NCI-H1930 (cell line): ENCODE data around the gene MAFB.

Experiments
- DNase-seq, 2 experiments: peaks; one replicate each; lab custom pipeline; 2025; lab: John Stamatoyannopoulos, UW

MAFB gene

DNA sequence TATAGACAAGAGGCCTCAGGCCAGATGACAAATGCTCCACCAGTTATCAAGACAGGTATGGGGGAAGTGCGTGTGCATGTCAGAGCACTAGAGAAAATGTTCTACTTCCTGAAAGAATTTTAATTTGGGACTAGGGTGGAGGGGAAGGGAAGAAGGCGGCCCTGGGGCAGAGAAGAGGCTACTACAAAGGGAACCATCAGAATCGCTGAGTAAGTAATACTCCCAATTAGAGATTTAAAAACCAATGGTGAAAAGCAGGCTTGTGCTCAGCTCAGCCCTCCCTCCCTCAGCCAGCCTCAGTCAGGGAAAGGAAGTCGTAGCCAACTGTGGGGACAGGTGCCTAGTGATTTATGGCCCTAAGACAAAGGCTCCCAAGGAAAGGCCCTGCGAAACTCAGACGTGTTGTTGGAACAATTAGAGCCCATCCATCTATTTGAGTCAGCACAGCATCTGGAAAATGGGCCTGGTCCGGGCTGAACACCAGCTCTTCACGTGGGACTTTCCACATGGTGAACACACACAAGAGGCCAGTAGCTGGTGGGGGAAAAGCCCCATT lies 15.0 kb upstream of the MAFB start:
- no peak for DNase-seq

DNA sequence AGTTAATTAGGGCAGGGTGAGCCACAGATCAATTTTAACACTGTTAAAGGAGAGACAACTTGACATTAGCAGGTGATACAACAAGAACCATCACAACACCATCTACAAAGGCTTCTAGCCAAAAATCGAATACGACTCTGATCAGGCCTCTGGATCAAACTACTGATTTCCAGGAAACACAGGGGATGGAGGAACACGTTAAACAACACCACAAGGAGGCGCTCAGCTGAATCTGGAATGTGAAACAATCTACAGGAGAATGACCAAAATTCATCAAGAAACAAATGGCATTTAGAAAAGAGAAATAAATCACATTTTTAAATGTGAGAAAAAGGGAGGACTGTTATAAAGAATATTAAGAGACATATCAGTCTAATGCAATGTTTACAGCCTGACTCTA lies 13.5 kb upstream of the MAFB start:
- DNase-seq, result no peak

- DNase-seq, result no peak
Measured at GRCh38 chr20:40698744-40699143, 9.7 kb upstream of the MAFB start.

DNA sequence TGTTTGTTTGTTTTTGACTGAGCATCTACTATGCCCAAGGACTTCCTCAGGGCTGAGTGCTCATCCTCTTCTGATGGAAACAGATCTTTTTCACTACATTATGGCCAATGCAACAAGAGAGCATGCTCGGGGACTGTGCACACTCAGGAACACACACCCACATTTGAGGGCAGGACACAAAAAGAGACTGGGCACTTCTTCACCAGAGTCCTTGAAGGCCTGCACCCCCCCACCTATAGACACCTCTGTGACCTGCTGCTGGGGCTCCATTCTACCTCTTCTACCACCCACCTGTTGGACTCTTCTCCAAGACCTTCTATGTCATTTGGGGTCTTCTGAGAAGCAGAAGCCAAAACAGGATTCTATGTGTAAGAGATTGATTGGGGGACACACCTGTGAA lies 9.2 kb upstream of the MAFB start:
- no peak for DNase-seq

- no peak for DNase-seq
Measured at GRCh38 chr20:40697541-40697940, 8.5 kb upstream of the MAFB start.

- no peak for DNase-seq
Measured at GRCh38 chr20:40695214-40695613, 6.2 kb upstream of the MAFB start.

GRCh38 chr20:40694246-40694645 lies 5.2 kb upstream of the MAFB start:
- DNase-seq, result no peak

DNA sequence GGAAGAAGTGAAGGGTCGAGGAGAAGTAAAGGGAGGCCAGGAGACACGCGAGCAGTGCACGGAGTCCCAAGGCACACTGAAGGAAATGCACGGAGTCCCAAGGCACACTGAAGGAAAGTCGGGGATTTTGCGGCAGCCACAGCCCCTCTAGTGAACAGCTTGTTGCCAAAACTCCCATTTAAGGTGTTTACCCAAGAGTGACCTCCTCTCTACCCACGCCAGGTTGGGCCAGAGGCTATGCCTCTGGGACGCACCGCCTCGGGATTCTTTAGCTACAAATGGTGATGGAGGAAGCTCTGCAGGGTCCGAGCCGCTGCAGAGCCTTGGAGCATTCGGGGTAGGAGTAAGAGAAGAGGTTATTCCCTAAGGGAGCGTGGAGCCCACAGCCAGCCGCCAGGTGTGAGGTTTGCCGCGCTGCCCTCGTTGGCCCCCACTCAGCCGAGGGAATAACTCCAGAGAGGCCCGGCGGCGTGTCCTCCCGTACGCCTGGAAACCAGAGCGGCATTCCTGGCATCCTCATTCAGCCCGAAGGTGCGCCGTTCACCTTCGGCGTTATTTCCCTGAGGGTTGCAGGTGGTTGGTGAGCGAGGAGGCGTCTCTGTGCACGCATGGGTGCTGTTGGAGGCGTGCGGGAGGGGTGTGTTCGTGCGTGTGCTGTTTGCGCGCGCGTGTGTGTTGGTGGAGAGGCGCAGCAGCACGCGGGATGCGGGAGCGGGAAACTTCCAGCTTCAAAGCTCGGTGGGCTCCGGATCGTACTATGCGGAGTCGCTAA lies 3.4 kb upstream of the MAFB start:
- DNase-seq, result no peak

GRCh38 chr20:40691566-40692239 lies 2.7 kb upstream of the MAFB start:
- no peak for DNase-seq

DNA sequence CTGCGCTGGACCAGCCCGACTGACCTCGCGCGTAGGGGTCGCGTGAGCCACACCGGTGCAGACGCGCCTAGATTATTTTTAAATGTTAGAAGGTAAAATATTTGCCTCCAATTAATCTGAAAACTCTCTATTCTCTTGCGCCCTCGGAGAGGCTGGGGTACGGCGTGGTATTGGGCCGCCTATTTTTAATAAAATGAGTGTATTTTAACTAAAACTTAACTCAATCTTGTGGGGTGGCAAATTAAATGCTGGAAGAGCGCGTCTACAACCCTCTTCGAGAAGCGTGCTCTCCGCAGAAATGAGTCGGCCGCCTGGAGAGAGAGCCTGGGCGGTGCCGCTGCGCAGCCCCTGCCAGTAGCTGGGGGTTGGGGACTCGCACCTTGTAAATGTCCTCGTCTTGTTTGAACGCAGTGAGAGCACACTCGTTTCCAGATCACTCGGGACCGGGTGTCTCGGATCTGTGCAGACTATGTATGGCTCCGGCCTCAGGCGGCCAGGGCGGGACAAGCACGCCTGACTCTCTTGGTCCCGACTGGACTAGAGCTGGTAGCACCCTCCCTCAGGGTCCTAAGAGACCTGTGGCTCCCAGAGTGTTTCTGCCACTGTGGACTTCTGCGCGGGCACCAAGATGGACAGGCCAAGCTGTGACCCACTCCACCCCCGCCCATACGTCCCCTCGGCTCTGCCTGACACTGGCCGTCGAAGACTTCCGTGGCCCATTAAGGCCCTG lies 2.0 kb upstream of the MAFB start:
- no peak for DNase-seq

DNA sequence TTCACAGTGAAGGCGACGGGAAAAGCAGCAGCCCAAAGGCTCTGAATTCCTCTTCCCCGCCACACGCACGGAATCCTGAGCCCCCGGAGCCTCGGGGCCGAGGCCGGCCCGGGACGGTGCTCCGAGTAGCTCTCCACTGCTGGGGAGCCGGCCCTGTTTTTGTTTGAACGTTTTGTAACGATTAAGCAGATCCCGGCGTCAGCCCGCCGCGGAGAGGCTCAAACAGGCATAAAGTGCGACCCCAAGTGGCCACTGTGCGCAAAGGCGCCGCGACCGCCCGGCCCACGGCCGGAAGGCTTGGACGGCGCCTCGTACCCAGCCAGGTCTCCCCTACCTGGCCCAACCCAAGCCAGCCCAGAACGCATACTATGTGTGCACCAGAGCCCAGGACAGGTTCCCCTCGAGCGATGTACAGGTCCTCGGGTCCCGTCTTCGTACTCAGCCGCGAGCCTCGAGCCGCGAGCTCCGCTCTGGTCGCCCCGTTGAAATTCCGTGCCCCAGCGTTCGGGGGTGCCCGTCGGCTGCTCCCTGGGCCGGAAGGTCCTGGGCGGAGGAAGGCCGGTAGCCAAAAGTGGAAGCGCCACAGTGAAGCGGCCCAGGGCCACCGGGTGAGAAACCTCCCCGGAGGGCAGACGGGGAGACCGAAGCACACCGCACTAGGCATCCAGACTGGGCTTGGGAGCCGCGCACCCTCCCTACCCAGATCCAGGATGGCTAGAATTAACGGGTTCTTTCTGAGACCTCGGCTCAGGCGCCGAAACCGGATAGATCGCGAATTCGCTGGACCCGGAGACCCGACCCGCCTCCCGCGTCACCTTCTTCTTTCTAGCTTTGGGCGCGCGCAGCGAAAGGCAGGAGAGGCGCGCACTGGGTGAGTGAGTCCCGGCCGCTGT lies 1.2 kb upstream of the MAFB start:
- DNase-seq, result peak; percentile 61 to 67

GRCh38 chr20:40688129-40689099 lies 622 bp downstream of the MAFB start:
- no peak for DNase-seq

- no peak for DNase-seq
Measured at GRCh38 chr20:40687384-40688128, 1.5 kb downstream of the MAFB start.

DNA sequence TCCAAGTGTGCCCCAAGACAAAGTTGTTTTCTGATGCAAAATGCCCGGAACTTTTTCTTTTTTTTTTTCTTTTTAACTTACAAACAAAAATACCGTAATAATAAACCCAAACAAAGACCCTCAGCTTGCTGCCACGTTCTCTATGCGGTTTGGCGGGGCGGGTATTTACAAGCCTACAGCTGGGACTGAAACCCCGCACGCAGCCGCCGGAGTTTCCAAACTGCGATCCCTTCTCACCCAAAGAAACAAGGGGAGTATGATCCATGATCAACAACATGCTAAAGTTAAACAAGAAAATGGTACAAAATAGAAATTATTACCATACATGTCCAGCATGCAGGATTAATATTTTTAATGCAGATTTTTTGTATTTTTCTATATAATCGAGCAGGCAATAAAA lies 2.1 kb downstream of the MAFB start:
- no peak for DNase-seq

- DNase-seq, result no peak
Measured at GRCh38 chr20:40686434-40686882, 2.6 kb downstream of the MAFB start.

DNA sequence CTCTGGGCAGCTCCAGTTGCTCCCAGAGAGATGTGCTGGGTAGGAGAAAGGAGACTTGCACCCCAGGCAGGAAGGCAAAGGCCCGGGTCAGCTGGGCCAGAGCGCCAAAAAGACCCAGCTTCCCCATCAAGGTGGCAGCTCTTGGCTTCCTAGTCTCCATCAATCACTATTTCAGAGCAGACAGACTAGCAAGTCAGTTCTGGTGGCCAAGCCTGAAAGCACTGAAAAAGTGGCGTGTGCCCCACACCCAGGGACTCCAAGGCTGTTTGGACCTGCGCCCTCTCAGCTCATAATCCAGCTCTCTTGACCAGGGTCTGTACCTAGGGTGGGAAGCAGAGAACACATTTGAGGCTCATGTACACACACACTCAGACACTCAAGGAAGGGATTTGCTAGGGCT lies 3.7 kb downstream of the MAFB start:
- DNase-seq, result no peak

GRCh38 chr20:40683894-40684268 lies 5.2 kb downstream of the MAFB start:
- no peak for DNase-seq

DNA sequence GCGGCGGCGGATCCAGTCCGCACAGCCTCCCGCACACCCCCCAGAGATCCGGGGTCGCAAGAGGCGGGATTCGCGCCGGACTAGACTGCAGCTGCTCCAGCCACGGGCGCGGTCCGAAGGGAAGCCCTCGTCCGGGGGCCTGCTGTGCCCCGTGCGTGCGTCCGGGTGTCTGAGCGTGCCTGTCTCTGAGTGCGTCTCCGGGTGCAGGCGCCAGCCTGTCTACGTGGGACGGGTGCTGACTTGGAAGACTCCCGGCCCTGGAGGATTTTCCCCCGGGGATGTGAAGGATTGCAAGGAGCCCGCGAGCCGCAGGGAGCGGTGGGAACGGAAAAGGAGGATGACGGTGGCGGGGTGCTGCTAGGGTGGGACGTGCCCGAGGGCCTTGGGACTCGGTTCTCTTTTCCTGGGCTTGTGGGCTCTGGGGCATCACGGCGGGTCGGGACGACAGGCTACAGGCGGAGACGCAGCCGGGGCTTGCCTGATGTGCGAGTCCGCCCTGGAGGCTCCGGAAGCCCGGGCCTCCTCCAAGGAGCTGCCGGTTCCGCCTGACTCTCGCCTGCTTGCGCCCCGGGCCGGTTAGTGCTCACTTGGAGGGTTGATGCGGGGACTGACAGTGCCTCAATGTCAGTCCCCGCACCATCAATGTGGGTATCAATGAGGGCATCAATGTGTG lies 5.7 kb downstream of the MAFB start:
- no peak for DNase-seq
